NCI-H774 (cell line): ENCODE measurements around the gene MKRN1.
"Not testable (repeated sequence)": the region's sequence is repeated elsewhere in the genome, so short reads cannot be mapped to it uniquely, and the experiment has no call there.

Source experiments
- DNase-seq: peaks from one replicate; lab custom pipeline; 2025; lab: John Stamatoyannopoulos, UW

Gene MKRN1

DNA sequence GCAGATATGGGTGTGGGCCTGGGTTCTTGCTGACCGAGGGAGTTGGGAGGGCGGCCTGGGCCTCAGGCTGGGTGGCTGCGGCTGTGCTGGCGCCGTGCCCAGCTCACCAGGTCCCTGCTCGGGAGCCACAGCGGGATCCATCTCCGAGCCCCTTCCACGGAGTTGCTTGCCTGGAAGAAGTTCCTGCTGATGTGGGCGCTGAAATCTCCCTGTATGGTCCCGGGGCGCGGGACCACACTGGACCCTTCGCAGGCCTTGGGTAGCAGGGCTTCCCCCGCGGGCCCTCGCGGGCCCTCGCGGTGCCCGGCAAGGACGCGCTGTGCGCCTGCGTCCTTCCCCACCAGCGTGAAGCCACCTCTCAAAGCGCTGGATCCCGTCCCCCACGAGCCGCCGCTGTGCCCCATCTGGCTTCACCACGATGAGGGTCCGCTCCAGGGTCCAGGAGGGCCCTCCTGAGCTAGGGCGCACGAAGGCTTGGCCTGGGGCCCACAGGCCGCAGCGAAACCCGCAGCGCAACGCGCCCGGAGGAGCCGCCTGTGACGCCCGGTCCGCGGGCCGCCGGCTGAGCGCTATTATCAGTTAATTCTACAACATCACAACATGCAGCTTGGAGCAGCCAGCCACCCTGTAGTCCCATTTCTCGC lies 43.9 kb downstream of the MKRN1 start:
- DNase-seq: no peak

DNA sequence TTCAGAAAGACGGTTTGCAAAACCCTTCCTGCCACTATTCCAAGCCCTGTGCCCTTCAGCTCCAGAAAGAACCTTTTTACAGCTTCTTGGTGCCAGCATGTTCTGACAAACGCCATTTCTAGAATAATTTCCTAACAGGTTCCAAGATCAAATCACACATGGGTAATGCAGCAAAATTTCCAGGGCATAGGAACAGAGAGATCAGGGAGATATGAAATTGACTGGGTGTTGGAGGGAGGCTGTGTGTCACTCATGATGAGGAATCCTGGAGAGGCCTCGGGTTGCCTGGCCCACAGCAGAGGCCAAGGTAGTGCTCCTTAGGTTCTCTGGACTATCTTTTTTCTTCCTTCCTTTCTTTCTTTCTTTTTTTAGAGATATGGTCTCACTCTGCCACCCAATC lies 45.9 kb downstream of the MKRN1 start:
- DNase-seq: no peak

DNA sequence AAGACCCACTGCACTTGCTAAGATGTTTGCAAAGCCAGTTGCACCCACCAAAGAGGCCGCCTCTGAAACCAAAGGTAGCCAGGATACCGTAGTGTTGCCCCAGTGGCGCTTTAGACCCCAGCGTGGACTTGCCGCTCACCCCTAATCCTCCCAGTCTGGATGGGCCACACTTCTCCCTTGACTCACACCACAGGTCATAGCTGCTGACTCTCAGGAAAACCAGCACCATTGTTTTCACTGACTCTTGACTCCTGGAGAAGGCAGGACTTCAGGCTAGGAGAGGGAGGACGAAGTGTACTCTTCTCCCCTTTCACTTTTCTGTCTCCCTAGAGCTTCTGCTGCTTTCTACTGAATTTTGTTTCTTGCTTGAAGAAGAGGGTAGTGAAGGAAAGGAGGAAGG lies 53.2 kb downstream of the MKRN1 start:
- no peak for DNase-seq

DNA sequence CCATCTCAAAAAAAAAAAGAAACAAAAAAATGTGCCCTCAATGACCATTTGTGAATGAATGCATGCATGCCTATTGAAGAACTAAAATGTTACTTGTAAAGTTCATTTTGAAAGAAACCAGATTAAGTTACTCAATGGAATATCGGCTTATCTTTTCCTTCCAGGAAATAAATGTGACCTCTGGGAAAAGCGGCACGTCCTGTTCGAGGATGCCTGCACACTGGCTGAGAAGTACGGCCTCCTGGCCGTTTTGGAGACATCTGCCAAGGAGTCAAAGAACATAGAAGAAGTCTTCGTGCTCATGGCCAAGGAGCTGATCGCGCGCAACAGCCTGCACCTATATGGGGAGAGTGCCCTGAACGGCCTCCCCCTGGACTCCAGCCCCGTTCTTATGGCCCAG lies 53.6 kb downstream of the MKRN1 start:
- no peak for DNase-seq

DNA sequence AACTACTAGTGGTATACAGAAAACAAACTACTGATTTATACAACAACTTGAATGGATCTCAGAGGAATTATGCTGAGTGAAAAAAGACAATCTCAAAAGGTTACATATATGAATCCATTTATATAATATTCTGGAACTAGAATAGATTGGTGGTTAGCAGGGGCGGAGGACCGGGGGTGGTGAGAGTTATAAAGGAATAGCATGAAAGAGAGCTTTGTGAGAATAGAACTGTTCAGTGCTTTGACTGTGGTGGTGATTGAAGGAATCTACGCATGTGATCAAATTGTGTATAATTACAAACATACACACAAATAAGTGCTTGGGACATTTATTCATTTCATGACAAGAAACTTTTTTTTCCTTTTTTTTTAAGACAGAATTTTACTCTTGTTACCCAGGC lies 55.8 kb downstream of the MKRN1 start:
- DNase-seq: no peak

DNA sequence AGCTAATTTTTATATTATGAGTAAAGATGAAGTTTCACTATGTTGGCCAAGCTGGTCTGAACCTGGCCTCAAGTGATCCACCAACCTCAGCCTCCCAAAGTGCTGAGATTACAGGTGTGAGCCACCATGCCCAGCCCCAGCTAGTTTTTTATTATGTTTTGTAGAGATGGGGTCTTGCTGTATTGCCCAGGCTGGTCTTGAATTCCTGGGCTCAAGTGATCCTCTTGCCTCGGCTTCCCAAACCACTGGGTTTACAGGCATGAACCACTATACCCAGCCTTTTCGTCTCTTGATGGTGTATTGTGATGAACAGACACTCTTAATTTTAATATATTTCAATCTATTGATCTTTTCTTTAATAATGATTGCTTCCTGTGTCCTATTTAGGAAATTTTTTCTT lies 57.8 kb downstream of the MKRN1 start:
- no peak for DNase-seq

DNA sequence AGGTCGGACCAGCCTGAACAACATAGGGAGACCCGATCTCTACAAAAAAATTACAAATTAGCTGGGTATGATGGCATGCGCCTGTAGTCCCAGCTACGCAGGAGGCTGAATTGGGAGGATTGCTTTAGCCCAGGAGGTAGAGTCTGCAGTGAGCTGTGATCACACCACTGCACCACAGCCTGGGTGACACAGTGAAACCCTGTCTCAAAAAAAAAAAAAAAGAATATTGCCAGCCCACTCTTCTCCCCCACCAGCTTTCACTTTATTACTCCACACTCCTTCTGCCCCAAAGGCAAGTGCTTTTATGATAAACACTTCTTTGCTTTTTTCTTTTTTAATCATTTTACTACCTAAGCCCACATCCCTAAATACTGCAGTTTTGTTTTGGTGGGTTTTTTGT lies 60.7 kb downstream of the MKRN1 start:
- no peak for DNase-seq

DNA sequence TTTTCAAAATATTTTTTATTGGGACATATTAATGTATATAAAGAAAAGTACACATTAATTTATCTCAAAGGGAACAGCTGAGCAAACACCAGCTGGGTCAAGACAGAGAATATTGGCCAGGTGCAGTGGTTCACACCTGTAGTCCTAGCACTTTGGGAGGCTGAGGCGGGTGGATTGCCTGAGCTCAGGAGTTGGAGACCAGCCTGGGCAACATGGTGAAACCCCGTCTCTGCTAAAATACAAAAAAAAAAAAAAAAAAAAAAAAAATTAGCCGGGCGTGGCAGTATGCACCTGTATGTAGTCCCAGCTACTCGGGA lies 61.2 kb downstream of the MKRN1 start:
- peak; percentile 82 for DNase-seq

DNA sequence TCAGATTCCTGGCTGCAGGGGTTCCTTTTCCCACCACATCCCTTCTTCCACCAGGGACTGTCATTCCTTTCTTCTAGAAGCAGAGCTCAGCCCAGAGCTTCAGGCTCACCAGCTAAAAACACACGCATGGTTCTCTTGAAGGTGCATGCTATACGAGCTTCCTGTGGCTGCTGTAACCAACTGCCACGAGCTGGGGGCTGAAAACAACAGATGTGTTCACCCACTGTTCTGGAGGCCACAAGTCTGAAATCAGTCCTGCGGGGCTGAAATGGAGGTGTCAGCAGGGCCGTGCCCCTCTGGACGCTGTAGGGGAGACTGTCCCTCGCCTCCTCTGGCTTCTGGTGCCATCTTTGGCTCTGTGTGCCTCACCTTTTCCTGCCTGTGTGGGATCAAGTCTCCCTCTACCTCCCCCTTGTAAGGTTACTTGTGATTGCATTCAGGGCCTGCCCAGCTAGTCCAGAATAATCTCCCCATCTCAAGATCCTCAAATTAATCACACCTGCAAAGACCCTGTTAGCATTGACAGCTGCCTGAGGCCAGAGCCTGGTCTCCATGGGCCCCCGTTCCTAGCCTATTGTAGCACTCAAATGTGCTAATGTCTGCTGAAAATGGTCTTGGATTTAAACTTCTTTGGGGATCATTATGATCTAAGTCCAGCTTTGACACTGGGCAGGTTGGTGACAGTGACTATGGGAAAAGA lies 61.7 kb downstream of the MKRN1 start:
- no peak for DNase-seq

DNA sequence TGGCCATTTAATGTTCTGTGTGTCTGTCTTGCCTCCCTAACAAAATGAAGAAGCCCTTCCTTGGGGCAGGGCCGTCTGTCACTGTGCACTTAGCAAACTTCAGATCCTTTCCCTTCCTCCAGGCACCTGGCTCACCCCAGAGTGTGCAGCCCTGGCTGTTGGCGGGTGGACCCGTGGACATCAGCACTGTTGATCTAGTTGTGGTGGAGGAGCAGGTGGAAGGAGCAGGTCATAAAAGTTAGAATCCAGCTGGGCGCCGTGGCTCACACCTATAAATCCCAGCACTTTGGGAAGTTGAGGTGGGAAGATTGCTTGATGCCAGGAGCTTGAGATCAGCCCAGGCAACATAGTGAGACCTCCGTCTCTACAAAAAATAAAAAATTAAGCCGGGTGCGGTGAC lies 62.7 kb downstream of the MKRN1 start:
- DNase-seq: no peak

DNA sequence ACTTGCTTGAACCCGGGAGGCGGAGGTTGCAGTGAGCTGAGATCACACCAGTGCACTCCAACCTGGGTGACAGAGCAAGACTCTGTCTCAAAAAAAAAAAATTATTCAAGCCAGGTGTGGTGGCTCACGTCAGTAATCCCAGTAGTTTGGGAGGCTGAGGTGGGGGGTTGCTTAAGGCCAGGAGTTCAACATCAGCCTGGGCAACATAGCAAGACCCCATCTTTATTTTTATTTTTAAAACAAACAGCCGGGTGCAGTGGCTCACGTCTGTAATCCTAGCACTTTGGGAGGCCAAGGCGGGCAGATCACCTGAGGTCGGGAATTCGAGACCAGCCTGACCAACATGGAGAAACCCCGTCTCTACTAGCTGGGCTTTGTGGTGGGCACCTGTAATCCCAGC lies 63.5 kb downstream of the MKRN1 start:
- not testable (repeated sequence) for DNase-seq

DNA sequence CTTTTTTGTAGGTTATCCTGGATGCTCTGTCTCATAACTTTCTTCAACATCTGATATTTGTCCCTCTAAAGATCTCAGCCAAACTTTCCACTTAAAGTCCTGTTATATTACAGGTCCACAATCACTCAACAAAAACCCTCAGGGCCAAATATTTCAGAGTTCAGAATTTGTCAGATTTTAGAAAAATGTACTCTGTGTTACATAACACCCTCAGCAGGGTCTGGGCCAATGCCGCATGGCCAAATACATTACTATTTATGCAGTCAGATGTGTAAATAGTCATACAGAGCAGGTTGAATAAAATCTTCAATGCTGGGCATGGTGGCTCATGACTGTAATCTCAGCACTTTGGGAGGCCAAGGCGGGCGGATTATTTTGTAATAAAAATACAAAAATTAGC lies 63.9 kb downstream of the MKRN1 start:
- no peak for DNase-seq

DNA sequence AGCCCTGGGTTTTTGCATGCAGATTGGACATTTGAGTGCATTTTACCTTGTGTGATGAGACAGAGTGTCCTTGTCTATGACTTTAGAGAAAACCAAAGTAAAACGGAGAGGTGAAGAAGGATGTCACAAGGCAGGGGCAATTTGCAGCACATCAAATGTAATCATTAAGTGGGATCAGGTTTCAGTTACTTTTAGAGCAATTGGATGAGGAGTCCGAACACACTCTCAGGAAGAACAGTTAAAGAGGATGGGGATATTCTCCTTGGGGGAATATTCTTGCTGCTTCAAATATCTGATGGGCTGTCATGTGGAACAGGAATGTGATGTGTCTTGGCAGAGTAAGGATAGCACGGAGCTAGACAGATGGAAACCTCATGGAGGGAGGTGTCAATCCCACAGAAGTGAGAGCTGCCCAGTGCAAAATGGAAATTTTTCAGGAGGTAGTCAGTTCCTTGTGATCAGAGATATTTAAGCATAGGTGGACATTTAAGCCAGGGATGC lies 74.7 kb downstream of the MKRN1 start:
- no peak for DNase-seq

DNA sequence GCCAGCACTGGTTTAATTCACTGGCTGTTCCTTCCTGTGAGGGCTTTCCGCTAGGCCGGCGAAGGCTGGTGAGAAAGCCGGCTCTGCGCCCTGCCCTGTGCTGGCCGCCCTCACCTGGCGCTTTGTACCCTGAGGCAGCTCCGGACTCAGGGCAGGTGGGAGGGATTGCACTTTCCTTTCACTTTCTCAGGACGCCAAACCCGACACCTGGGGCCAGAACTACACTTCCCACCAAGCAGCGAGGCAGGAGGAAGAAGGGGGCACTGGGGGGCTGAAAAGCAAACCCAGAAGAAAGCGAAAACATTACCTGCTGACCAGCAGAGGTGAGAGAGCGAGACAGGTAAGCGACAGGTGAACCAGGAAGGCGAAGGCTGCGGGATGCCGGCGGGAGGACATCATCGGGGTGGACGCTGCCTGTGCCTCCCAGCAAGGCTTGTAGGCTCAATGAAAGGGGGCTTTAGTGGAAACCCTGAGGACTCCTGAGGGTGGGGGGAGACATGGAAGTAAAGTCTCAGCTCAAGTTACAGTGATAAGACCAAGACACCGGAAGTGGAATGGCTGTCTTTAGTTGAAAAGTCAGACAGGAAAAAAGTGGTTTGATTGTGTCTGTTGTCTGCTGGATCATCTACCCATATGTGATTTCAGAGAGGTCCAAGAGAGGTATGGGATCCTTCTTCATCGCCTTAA lies 75.3 kb downstream of the MKRN1 start, which contains the start of gene RAB19:
RAB19 (plus strand) TSS at position 181 of the 687 bp plus-strand sequence. CDS start 3,589 bp downstream, outside the sequence.
- peak; percentile 60 for DNase-seq
